NCI-H2107 treated with DMSO at 0.1 percent for 48 hours (cell line): Measurements from ENCODE around the gene TKTL1.
"Not testable (repeated sequence)": the region's sequence is repeated elsewhere in the genome, so short reads cannot be mapped to it uniquely, and the experiment has no call there.

Experiments used
- DNase-seq: peaks from one replicate; lab custom pipeline; 2025; ENCODE audit not compliant: unreplicated experiment; lab: John Stamatoyannopoulos, UW

Gene TKTL1, protein sequence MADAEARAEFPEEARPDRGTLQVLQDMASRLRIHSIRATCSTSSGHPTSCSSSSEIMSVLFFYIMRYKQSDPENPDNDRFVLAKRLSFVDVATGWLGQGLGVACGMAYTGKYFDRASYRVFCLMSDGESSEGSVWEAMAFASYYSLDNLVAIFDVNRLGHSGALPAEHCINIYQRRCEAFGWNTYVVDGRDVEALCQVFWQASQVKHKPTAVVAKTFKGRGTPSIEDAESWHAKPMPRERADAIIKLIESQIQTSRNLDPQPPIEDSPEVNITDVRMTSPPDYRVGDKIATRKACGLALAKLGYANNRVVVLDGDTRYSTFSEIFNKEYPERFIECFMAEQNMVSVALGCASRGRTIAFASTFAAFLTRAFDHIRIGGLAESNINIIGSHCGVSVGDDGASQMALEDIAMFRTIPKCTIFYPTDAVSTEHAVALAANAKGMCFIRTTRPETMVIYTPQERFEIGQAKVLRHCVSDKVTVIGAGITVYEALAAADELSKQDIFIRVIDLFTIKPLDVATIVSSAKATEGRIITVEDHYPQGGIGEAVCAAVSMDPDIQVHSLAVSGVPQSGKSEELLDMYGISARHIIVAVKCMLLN

DNA sequence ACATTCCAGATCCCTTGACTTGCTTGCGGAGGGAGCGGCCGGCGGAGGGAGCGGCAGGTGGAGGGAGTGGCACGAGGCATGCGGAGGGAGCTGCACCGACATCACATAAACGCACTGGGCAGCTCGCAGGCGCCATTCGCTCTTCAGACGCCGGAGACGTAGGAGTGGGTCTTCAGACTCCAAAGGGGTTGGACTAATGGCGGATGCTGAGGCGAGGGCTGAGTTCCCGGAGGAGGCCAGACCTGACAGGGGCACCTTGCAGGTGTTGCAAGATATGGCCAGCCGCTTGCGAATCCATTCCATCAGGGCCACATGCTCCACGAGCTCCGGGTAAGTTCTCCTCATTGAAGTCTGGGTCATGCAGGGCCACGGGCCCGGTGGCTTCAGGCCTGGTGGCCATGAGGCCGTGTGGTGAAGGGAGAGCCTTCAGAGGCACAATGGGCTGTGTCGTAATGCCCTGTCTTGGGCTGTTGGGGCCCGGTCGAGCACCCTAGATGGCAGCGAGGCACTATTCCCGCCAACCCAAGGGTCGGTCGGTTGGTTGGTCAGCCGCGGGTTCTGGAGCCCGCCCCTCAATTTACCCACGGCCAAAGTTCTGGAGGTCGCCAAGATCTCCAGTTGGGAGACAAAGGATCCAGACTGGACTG lies at the start of gene TKTL1:
Gene TKTL1 (plus strand): TSS at position 132 of the 647 bp plus-strand sequence. CDS start 65 bp downstream, at position 197.
- DNase-seq: no peak

DNA sequence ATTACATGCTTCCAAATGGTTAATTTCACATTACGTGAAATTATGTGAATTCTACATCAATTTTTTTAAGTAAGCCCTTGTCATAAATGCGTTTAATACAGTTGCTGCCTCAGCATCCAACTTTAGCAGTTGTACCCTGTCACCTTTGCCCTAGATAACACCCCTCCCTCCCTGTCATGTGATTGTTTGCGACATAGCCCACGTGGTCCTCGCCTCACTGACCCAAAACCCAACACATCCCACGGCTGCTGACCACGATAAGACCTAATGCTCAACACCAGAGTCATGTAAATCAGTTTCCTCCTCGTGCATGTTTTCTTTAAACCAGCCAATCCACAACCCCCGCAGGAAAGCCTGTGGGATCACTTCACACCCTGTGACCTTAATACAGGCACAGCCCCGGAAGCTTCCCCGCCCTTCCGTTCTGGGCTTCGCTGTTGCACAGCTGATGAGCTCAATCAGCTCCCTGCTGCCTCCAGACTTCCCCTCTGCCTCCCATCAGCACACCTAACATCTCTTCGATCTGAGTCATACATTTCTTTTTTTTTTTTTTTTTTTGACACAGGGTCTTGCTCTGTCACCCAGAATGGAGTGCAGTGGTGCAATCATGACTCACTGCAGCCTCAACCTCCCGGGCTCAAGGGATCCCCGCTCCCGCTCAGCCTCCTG lies 48.1 kb upstream of the TKTL1 start:
- not testable (repeated sequence) for DNase-seq

DNA sequence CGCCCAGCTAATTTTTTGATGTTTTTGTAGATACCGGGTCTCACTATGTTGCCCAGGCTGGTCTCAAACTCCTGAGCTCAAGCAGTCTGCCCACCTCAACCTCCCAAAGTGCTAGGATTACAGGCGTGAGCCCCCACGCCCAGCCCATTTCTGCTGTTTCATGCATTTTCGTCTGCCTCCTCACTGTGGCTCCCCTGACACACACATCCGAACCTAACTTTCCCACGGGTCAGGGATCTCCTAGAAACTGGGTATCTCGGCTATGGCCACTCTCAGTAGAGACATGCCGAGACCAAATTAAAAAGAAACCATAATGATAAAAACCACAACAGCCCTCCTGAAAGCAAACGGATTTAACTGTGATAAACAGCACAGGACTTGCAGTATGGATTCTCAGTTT lies 47.5 kb upstream of the TKTL1 start:
- DNase-seq: not testable (repeated sequence)

DNA sequence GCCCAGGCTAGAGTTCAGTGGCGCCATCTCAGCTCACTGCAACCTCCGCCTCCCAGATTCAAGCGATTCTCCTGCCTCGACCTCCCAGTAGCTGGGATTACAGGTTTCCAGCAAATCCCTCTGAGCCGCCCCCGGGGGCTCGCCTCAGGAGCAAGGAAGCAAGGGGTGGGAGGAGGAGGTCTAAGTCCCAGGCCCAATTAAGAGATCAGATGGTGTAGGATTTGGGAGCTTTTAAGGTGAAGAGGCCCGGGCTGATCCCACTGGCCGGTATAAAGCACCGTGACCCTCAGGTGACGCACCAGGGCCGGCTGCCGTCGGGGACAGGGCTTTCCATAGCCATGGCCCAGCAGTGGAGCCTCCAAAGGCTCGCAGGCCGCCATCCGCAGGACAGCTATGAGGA lies 38.3 kb upstream of the TKTL1 start, which contains the start of gene OPN1MW3:
Gene OPN1MW3 (plus strand): TSS at position 301 of the 400 bp plus-strand sequence. CDS start 38 bp downstream, at position 339.
- not testable (repeated sequence) for DNase-seq

DNA sequence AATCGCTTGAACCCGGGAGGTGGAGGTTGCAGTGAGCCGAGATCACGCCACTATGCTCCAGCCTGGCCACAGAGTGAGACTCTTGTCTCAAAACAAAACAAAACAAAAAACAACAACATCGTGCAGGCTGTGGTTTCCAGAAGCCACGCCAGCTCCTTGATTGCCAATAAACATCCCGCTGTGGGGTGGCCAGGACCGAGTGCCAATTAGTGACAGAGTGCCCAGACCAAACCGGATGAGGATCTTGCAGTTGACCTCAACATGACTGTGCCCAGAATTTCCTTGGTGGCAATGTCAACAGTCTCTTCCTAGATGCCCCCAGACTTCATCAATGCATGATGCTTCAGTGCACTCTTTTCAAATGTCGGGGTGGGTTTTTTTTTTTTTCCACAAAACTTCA lies 36.9 kb upstream of the TKTL1 start:
- DNase-seq: not testable (repeated sequence)

DNA sequence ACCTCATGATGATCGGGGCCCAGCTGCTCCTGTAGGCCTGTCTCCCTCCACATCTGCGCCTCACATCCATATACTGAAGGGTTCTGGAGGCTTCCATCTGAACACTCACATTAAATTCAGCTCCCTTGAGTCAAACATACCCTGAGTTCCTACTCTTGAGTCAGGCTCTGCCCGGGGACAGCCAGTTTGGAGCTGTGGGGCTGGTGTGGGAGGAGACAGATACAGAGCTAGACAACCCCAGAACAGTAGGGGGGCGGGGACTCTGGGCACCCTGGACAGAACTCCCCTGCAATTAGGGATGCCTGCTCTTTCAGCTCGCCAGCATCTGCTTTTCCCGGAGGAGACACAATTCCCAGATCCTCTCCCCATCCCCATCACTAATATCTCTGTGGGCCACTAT lies 32.5 kb upstream of the TKTL1 start:
- DNase-seq: not testable (repeated sequence)

DNA sequence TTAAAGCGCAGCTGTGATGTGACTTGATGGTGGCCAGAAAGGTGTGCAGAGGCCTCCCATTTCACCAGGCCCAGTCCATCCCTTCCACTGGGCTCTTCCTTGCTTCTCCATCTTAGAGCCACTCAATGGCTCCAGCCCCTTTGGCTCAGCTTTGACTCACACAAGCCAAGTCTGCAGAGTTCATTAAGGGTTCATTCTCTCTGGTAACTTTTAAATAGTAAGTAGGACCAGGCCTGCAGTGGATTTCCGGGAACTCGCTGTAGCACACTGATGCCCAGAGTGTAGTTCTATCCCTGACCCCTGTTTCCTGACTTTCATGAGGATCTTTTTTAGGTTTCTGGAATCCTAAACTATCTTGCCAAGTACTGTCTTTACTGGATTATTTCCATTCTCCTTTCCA lies 26.4 kb upstream of the TKTL1 start:
- DNase-seq: not testable (repeated sequence)

DNA sequence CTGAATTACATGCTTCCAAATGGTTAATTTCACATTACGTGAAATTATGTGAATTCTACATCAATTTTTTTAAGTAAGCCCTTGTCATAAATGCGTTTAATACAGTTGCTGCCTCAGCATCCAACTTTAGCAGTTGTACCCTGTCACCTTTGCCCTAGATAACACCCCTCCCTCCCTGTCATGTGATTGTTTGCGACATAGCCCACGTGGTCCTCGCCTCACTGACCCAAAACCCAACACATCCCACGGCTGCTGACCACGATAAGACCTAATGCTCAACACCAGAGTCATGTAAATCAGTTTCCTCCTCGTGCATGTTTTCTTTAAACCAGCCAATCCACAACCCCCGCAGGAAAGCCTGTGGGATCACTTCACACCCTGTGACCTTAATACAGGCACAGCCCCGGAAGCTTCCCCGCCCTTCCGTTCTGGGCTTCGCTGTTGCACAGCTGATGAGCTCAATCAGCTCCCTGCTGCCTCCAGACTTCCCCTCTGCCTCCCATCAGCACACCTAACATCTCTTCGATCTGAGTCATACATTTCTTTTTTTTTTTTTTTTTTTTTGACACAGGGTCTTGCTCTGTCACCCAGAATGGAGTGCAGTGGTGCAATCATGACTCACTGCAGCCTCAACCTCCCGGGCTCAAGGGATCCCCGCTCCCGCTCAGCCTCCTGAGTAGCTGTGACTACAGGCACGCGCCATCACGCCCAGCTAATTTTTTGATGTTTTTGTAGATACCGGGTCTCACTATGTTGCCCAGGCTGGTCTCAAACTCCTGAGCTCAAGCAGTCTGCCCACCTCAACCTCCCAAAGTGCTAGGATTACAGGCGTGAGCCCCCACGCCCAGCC lies 10.9 kb upstream of the TKTL1 start:
- DNase-seq: not testable (repeated sequence)

DNA sequence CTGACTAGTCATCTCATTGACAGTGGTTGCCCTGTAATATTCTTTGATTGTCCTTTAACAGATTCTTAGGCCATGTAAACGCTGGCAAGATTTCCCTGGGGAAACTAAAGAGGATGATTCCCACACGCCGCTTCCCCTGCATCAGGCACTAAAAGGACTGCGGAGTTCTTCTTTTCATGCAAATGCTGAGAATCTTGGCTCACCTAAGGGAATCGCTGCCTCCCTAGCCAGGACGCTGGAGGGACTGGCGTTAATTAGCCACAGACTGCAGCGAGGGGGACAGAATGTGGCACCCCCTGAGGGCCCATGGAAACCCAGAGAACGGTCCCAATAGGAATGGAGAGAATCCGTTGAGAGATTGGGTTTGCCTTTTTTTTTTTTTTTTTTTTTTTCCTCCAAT lies 9.2 kb upstream of the TKTL1 start:
- DNase-seq: not testable (repeated sequence)

DNA sequence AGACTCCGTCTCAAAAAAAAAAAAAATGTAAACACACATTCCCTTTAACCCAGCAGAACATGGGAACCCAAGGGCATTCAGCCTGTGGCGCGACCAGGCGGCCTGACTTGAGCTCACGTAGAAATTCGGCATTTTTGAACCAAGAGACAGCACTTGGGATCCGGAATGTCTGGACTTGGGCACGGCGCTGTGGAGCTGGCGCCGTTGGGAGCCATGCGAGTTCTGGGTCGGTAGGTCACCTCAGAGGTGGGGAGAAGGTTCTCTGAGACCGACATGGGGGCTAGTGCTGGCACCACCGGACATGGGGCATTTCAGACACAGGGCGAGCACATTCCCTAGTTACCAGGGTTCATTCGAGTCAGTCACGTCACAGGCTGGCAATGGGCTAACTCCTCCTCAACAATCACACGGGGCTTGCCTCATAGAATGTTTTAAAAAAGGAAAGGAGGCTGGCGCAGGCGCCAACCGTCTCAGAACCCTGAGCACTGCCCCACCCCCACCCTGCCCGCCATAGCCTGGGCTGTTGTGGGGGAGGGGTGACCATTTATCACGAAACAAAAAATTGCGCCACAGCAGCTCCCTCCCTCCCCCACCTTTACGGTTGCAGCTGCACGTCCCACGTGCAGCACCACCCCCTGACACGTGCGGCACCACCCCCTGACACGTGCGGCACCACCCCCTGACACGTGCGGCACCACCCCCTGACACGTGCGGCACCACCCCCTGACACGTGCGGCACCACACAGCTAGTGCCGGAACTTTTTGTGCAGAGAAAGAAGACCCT lies 612 bp upstream of the TKTL1 start, which contains the start of gene TEX28:
Gene TEX28 (minus strand): TSS at position 334 of the 784 bp plus-strand sequence. CDS start 3,007 bp downstream, outside the sequence.
- no peak for DNase-seq

DNA sequence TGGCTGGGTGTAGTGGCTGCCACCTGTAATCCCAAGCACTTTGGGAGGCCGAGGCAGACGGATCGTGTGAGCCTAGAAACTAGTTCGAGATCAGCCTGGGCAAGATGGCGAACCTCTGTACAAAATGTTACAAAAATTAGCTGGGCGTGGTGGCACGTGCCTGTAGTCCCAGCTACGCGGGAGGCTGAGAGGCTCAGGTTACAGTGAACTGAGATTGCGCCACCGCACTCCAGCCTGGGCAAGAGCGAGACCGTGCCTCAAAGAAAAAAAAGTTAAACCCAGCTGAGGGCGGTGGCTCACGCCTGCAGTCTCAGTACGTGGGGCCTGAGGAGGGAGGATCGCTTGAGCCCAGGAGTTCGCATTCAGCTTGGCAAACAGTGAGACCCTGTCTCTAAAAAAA lies 1.1 kb downstream of the TKTL1 start:
- DNase-seq: no peak

DNA sequence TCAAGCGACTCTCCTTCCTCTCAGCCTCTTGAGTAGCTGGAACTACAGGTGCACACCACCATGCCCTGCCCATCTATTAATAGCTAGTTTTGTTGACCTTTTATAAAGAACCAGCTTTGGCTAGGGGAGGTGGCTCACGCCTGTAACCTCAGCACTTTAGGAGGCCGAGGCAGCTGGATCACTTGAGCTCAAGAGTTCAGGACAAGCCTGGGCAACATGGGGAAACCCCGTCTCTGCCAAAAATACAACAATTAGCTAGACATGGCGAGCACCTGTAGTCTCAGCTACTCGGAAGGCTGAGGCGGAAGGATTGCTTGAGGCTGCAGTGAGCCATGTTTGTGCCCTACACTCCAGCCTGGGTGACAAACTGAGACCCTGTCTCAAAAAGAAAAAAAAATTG lies 2.7 kb downstream of the TKTL1 start:
- no peak for DNase-seq

DNA sequence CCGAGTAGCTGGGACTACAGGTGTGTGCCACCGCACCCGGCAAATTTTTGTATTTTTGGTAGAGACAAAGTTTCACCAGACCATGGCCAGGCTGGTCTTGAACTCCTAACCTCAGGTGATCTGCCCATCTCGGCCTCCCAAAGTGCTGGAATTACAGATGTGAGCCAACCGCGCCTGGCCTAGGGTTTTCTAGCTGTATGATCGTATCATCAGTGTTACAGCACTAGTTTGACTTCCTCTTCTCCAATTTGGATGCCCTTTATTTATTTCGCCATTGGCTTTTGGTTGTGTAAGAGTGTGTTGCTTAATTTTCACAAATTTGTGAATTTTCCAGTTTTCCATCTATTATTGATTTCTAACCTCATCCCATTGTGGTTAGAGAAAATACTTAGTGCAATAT lies 5.2 kb downstream of the TKTL1 start:
- DNase-seq: no peak

DNA sequence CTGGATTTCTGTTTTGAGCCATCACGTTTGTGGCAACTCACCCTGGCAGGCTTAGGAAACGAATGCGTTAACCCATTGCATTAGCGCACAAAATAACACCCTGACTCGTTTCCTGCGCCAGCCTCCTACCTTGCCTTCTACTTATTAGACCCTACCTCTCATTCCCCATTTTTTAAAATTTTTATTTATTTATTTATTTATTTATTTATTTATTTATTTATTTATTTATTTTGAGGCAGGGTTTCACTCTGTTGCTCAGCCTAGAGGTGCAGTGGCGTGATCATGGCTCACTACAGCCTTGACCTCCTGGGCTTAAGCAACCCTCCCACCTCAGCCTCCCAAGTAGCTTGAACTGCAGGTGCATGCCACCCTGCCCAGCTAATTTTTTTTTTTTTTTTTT lies 7.4 kb downstream of the TKTL1 start:
- not testable (repeated sequence) for DNase-seq

DNA sequence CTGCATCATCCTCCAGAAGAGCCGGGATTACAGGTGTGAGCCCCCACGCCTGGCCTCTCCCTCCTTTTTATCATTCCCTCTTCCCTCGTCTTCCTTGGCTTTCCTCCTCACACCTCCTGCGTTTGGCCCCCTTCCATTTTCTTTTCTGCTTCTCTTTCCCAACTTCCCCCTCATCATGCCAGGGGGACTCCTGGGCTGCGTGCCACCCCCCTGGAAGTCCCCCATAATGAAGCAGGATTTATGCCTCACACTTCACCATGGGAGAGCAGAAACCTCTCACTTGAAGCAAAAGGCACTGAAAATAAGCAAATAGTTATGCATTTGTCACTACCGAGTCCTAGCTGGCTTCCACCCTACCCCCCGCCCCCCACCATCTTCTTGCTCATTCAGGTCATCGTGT lies 7.9 kb downstream of the TKTL1 start:
- DNase-seq: no peak

DNA sequence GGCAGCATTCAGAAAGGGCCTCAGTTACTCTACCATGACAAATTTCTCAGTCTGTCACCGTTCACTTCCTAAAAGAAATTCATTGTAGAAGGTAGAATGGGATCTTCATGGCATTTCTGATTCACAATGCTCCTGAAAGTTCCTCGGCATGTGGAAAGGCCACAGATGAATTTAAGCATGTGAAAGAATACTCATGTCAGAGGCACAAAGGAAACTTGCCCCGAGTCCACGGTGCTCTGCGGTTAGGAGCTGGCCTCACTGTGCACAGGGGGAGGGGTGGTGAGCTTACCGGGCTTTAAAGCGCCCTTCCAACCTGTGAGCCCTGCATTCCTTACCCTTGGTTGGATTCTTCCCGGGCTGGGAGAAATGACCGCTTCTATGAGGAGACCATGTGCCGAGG lies 9.3 kb downstream of the TKTL1 start:
- no peak for DNase-seq

DNA sequence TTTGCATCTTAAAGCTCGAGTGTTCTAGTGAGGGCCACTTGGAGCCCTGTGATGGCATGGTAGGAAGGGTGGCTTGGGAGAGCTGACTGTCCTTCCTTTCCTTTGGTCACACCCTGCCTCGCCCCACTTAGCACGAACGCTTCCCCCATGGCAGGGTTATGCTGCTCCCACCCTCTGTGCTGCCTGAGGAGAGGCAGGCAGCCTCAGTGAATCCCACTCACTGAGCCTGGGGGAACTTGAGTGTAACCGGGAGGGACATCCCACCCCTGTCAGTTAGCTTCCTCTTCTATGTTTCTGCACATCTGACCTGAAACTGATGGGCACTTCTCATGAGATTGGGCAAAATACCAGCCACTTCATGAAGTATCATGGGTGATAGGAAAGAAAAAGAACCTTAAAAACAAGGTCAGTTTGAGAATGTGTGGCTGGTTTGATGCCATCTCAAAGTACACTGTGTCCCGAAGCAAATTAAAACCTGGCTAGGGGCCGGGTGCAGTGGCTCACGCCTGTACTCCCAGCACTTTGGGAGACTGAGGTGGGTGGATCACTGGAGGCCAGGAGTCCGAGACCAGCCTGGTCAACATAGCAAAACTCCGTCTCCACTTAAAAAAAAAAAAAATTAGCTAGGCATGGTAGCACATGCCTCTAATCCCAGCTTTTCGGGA lies 10.1 kb downstream of the TKTL1 start:
- no peak for DNase-seq

DNA sequence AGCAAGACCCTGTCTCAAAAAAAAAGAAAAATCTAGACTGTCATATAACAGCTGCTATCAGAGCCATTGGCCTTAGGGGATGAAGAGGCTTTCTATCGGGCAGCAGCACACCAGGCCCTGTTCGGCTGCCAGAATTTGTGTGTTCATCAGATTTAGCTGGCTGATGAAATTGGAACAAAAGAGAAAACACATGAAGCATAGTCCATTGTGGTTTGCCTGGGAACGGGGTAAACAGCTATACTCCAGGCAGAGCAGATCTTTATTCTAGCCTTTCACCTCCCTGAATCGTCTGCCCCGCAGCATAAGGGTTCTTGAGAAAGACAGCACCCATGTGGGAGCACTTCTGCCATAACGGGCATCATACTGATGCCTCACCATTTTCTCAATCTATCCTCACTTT lies 11.6 kb downstream of the TKTL1 start:
- DNase-seq: no peak
